Measurements from ENCODE around the gene ZNF474. TPM values are rescaled to one million over a fixed set of nuclear protein-coding genes. Genes with fewer than 3 reads are reported as not detected.

The ZNF474 gene
- total and polyA plus RNA-seq, 7 donors: 0.05 to 0.77 (median 0.16) TPM; not detected in 2

GRCh38 chr5:122155546-122155945, 26.2 kb downstream of the ZNF474 start:
- H3K27ac ChIP-seq: no peak overlapping the region
- no peak overlapping the region for H3K4me3 ChIP-seq
- no peaks in the 10 kb centered on the region for H3K9me3 ChIP-seq
- no peak for TF ChIP-seq CTCF (IDR thresholded peaks at IDR 0.05)
- DNase-seq (no peak), ATAC-seq (no peak)
- no peaks in the 10 kb centered on the region for H3K36me3 ChIP-seq (ENCODE audit: insufficient read depth in 1 of 2, low read depth in 1 of 2)
- H3K4me1 ChIP-seq: no peaks in the 10 kb centered on the region
- WGBS, 3 donors: 48 to 57% (median 57%) methylated on average over 3 of the region's 3 CpGs
- no peaks in the 10 kb centered on the region for H3K27me3 ChIP-seq (ENCODE audit: insufficient read depth in 3 of 3, low read length in 2 of 3)
- intact Hi-C loops (cut with DNase I): no loop called here

- no peaks in the 10 kb centered on the region for H3K9me3 ChIP-seq
- WGBS, 3 donors: 52 to 68% (median 62%) methylated on average over 1 of the region's 1 CpG
- TF ChIP-seq CTCF (IDR thresholded peaks at IDR 0.05): peak; percentile 23
- no peaks in the 10 kb centered on the region for H3K36me3 ChIP-seq (ENCODE audit: insufficient read depth in 1 of 2, low read depth in 1 of 2)
- intact Hi-C loops (cut with DNase I): no loop called here
- no peak overlapping the region for H3K27ac ChIP-seq
- no peaks in the 10 kb centered on the region for H3K27me3 ChIP-seq (ENCODE audit: insufficient read depth in 3 of 3, low read length in 2 of 3)
- ATAC-seq (no peak), DNase-seq (no peak)
- H3K4me3 ChIP-seq: no peak overlapping the region
- no peaks in the 10 kb centered on the region for H3K4me1 ChIP-seq
Observed at GRCh38 chr5:122156724-122157325, 27.5 kb downstream of the ZNF474 start.

- ATAC-seq (no peak), DNase-seq (no peak)
- Histone ChIP-seq H3K4me1 (no peaks in the 10 kb centered on the region), H3K36me3 (ENCODE audit: insufficient read depth in 1 of 2, low read depth in 1 of 2) (no peaks in the 10 kb centered on the region), H3K27ac (no peak overlapping the region), H3K27me3 (ENCODE audit: insufficient read depth in 3 of 3, low read length in 2 of 3) (no peaks in the 10 kb centered on the region), H3K4me3 (no peak overlapping the region), H3K9me3 (no peaks in the 10 kb centered on the region)
- no peak for TF ChIP-seq CTCF (IDR thresholded peaks at IDR 0.05)
- intact Hi-C loops (cut with DNase I): no loop called here
- 30 to 74% (median 41%) methylated on average over 3 of the region's 3 CpGs for WGBS, 3 donors
Observed at GRCh38 chr5:122162100-122162638, 32.8 kb downstream of the ZNF474 start.

- peak in 3 of 4 donors; percentile 48 to 65 (median 52) for ATAC-seq
- Histone ChIP-seq H3K4me1 (no peaks in the 10 kb centered on the region), H3K4me3 (no peak overlapping the region), H3K27me3 (ENCODE audit: insufficient read depth in 3 of 3, low read length in 2 of 3) (no peaks in the 10 kb centered on the region), H3K27ac (no peak overlapping the region), H3K9me3 (no peaks in the 10 kb centered on the region), H3K36me3 (ENCODE audit: insufficient read depth in 1 of 2, low read depth in 1 of 2) (no peaks in the 10 kb centered on the region)
- intact Hi-C loops (cut with DNase I): no loop called here
- TF ChIP-seq CTCF (IDR thresholded peaks at IDR 0.05): no peak
- WGBS, 3 donors: 28 to 36% (median 29%) methylated on average over 4 of the region's 4 CpGs
- peak in 1 of 2 donors; percentile 25 for DNase-seq
Observed at GRCh38 chr5:122163121-122164069, 34.0 kb downstream of the ZNF474 start.

Data from psoas muscle (tissue), 8 donors.